Calu3 (cell line): ENCODE measurements around the gene ANO3. TPM values are rescaled to one million over a fixed set of nuclear protein-coding genes. Genes with fewer than 3 reads are reported as not detected.
A peak's percentile ranks its signal among the peaks of the same experiment; 100 is the strongest.
"Not testable (repeated sequence)": the region's sequence is repeated elsewhere in the genome, so short reads cannot be mapped to it uniquely, and the experiment has no call there.

Experiments used
- BruUV-seq: library from RNA; stranded (reverse); fragments of 400-500 nt; replicated peaks from 2 replicates; lab custom pipeline; 2021; lab: Mats Ljungman, UMichigan
- CTCF ChIA-PET: fragments of 300-600 bp; sonication (Branson Sonifier 250); formaldehyde crosslinking; loops from one replicate; lab custom pipeline; 2022; ENCODE audit warnings: antibody characterized with exemption; lab: Charles Lee
- DNase-seq: peaks from one replicate; pipeline ENCODE4 v3.0.0; 2022
- H3K27ac Mint-ChIP-seq: one replicate; pipeline ENCODE4 v1.8.0; 2022; ENCODE audit warnings: mixed read lengths; ENCODE audit not compliant: unreplicated experiment
- H3K27me3 Mint-ChIP-seq: one replicate; pipeline ENCODE4 v1.8.0; 2022; ENCODE audit warnings: mixed read lengths; ENCODE audit not compliant: unreplicated experiment
- H3K36me3 Mint-ChIP-seq: one replicate; pipeline ENCODE4 v1.8.0; 2022; ENCODE audit warnings: mild to moderate bottlenecking, moderate library complexity, mixed read lengths; ENCODE audit not compliant: insufficient read depth, unreplicated experiment
- H3K4me1 Mint-ChIP-seq: one replicate; pipeline ENCODE4 v1.8.0; 2022; ENCODE audit warnings: mild to moderate bottlenecking, low read depth, mixed read lengths; ENCODE audit not compliant: unreplicated experiment
- H3K4me3 Mint-ChIP-seq: one replicate; pipeline ENCODE4 v1.8.0; 2022; ENCODE audit warnings: mild to moderate bottlenecking, low read depth, moderate library complexity, mixed read lengths; ENCODE audit not compliant: unreplicated experiment
- H3K9me3 Mint-ChIP-seq: one replicate; pipeline ENCODE4 v1.8.0; 2022; ENCODE audit warnings: low read depth, mixed read lengths; ENCODE audit not compliant: unreplicated experiment
- intact Hi-C: fragments of 100-400 bp; cut with micrococcal nuclease; formaldehyde crosslinking; loops from one replicate; pipeline ENCODE4 v1.10.0; 2022; ENCODE audit not compliant: unreplicated experiment
- total RNA-seq: library from RNA; stranded (reverse); gene quantifications from 2 replicates; pipeline ENCODE4 v1.2.3, GENCODE V29; 2022
- TF ChIP-seq, protein P1 (sequence below): fragments of 200-600 bp; IDR thresholded peaks from one replicate; pipeline ENCODE4 v1.8.0; 2022; ENCODE audit warnings: antibody characterized with exemption; ENCODE audit not compliant: unreplicated experiment

ANO3 gene
- total RNA-seq, 1 experiment from 2014 or later = not detected

DNA sequence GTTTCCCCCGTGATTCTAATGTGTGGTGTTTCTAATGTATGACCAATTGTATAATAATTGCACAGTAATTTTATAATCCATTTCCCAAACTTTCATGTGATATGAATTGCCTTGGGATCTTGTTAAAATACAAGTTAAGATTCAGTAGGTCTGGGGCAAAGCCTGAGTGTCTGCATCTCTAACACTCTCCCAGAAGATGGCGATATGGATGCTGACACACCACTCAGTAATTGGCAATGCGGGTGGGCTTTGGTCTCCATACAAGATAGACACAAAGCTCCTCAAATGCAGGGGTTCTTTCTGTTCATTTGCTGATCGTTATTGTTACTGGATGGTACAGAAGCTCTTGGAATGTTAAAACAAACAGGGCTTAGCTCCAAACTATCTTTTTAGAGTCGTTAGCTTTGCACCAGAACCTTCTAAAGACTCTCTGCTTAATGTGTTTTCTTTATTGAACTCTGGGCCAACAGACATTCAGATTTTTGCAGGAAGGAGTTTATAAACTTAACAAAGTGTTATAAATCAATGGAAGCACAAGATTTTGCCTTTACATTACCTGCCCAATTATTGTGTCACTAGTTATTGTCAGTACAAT, 45.4 kb upstream of the ANO3 start:
- Mint-ChIP-seq H3K36me3 (peaks cover 7% of the 10 kb centered on the region), H3K4me1 (peaks cover 10% of the 10 kb centered on the region), H3K4me3 (no peak overlapping the region), H3K27me3 (no peaks in the 10 kb centered on the region), H3K9me3 (no peaks in the 10 kb centered on the region), H3K27ac (no peak overlapping the region)
- intact Hi-C loops = loop anchor here (5.0 kb wide), 1 partner anchor 871 kb away; no protein-coding TSS in a partner anchor
- DNase-seq = peak; percentile 27
- BruUV-seq = no TSS peak
- TF ChIP-seq, protein P1, sequence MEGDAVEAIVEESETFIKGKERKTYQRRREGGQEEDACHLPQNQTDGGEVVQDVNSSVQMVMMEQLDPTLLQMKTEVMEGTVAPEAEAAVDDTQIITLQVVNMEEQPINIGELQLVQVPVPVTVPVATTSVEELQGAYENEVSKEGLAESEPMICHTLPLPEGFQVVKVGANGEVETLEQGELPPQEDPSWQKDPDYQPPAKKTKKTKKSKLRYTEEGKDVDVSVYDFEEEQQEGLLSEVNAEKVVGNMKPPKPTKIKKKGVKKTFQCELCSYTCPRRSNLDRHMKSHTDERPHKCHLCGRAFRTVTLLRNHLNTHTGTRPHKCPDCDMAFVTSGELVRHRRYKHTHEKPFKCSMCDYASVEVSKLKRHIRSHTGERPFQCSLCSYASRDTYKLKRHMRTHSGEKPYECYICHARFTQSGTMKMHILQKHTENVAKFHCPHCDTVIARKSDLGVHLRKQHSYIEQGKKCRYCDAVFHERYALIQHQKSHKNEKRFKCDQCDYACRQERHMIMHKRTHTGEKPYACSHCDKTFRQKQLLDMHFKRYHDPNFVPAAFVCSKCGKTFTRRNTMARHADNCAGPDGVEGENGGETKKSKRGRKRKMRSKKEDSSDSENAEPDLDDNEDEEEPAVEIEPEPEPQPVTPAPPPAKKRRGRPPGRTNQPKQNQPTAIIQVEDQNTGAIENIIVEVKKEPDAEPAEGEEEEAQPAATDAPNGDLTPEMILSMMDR = peak; percentile 45
- CTCF ChIA-PET = interaction anchor here (1.2 kb wide), 1 partner anchor 40 kb away, joined by 3 read pairs; no protein-coding TSS in a partner anchor

DNA sequence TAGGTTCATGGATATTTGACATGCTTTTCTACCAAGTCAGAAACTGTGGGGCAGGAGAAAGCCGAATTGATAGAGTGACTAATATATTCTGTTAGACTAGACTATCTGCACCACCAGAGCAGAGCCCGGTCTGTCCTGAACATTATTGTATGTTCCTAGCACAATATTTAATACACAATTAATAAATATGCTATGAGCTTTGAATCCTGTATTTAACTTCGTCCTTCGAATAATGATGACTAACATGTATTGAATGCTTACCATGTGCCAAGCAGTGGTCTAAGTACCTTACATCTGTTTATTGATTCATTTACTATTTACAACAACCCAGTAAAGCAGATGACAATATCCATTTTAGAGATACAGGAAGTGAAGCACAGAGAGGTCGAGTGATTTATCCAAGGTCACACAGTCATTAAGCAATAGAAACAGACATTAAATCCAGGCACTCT, 44.8 kb upstream of the ANO3 start:
- H3K27me3 Mint-ChIP-seq = no peaks in the 10 kb centered on the region
- TF ChIP-seq, protein P1 = no peak
- H3K36me3 Mint-ChIP-seq = peaks cover 7% of the 10 kb centered on the region
- no peak for DNase-seq
- H3K9me3 Mint-ChIP-seq = peaks cover 2% of the 10 kb centered on the region
- intact Hi-C loops = loop anchor here (5.0 kb wide), 1 partner anchor 870 kb away; no protein-coding TSS in a partner anchor
- H3K4me3 Mint-ChIP-seq = no peak overlapping the region
- CTCF ChIA-PET = interaction anchor here (0.6 to 1.2 kb wide), 2 partner anchors 40 to 305 kb away, joined by 3 read pairs; no protein-coding TSS in a partner anchor
- no TSS peak for BruUV-seq
- peaks cover 10% of the 10 kb centered on the region for H3K4me1 Mint-ChIP-seq
- H3K27ac Mint-ChIP-seq = no peak overlapping the region

DNA sequence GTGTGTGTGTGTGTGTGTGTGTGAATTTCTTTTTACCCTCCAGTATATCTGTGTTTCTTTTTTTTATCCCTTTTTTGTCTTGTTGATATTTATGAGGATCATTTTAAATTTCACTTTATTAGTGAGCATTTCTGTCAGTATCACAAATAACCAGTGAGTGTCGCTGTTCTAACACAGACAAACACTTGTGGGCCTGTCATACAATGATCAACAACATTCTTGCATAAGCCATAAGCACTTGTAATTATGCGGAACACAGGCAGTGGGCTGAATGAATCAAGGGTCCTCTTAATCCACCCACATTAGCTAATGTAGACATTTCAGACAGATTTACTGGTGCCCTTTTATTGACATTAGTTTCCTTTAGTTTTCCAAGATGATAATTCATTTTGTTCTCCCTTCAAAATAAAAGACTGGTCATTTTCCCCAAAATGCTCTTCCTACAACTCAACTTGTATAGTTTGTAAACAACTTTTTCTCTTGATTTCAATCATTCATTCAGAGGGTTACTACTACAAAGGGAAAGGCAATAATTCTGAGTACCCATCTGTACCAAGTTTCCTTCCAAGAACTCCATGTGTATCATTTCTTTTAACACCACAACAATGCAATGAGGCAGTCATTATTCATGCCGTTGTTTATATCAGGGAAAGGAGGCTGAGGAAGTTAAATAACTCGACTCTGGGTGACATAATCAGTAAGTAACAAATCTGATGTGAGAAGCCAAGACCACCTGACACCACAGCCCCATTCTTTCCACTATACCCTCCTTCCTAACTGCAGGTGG, 34.5 kb upstream of the ANO3 start:
- Mint-ChIP-seq H3K27ac (peak overlapping the region; percentile 42), H3K4me1 (no peaks in the 10 kb centered on the region), H3K4me3 (no peak overlapping the region), H3K27me3 (no peaks in the 10 kb centered on the region), H3K36me3 (peaks cover 3% of the 10 kb centered on the region), H3K9me3 (no peaks in the 10 kb centered on the region)
- no TSS peak for BruUV-seq
- peak; percentile 34 for DNase-seq
- TF ChIP-seq, protein P1 = peak; percentile 65
- intact Hi-C loops = loop anchor here (1.0 to 5.0 kb wide), 4 partner anchors 175 to 455 kb away; no protein-coding TSS in a partner anchor
- CTCF ChIA-PET = no interaction called here

DNA sequence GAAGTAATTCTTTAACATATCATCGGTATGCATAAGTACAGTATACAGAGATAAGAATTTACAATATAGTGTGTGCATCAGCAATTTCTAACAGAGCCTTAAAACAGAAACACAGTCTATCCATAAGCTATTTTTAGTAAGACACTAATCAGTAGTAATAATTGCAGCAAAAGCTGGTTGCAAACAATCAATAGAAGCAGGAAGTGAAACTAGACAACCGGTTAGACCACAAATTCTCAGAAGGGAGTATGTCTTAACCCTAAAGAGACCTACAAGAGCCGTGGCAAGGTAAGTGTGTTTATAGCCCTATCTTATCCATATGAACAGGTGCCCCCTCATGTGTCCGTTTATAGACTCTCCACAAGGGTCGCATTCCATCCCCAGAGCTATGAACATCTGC, 15.6 kb upstream of the ANO3 start:
- H3K9me3 Mint-ChIP-seq = not testable (repeated sequence)

More for the DNA sequence above, 15.6 kb upstream of the ANO3 start:
- H3K27ac Mint-ChIP-seq, intact Hi-C loops, H3K27me3 Mint-ChIP-seq, BruUV-seq, H3K36me3 Mint-ChIP-seq, DNase-seq, CTCF ChIA-PET: not testable (repeated sequence)
- peak overlapping the region; percentile 37 for H3K4me3 Mint-ChIP-seq
- peaks cover 48% of the 10 kb centered on the region for H3K4me1 Mint-ChIP-seq
